ELR (cell line): Measurements from ENCODE around the gene TFCP2L1.

Experiments
- DNase-seq: peaks from one replicate; pipeline ENCODE4 v3.0.0-alpha.2; 2015; ENCODE audit warnings: low read depth

The TFCP2L1 gene

GRCh38 chr2:121196132-121196848 is 88.7 kb downstream of the TFCP2L1 start:
- no peak for DNase-seq

DNA sequence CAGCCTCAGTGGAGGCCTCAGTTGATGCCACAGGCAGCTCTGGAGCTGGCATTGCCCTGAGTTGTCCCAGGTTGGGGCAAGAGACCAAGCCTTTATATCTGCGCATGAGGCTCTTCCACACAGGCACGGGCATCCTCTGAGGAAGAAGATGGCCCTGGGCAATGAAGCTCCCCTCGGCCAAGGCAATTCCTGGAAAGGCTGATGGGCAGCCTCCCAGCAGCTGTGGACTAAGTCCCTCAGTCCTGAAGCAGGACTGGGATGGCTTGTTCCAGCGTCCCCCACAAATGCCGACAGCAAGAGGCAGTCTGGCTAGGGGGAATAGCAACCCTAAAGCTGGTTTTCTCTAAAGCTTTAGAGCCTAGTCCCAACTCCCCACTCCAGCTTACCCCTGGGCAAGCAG is 90.0 kb downstream of the TFCP2L1 start:
- DNase-seq, result no peak

DNA sequence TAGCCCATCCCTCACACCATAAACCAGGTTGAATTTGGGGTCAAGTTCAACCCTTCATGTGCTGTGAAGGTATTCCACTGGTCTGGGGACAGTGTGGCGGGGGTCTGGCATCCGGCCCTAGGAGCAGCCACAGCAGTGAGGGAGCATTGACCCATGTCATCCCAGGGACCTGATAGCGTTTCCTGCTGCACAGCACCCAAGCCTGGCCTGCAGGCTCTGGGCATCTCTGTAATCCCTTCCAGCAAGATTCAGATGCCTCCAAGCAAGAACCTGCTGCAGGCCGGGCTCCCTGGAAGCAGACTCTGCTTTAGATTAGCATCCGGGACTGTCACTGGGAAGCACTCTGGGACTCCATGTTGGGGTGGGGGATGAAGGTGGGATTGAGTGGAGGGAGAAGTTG is 90.4 kb downstream of the TFCP2L1 start:
- no peak for DNase-seq

DNA sequence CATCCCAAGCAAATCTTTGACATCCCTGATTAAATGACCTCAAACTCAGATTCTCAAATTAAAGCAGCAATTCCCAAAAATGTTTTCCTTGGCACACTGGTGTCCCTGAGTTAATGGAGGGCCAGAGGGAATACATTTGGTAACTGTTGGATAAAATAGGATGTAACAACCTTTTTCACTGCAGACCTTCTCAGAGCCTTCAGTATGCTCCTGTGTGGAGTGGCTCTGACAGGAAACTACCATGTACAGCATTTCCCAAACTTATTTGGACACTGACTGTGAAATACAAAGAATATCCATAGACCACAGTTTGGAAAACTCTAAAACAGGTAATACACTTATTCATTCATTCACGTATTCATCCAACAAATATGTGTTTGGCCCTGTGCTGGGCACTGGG is 91.8 kb downstream of the TFCP2L1 start:
- no peak for DNase-seq

GRCh38 chr2:121192576-121192975 is 92.4 kb downstream of the TFCP2L1 start:
- DNase-seq, result no peak

- DNase-seq, result no peak
Observed at GRCh38 chr2:121191191-121192170, 93.5 kb downstream of the TFCP2L1 start.

DNA sequence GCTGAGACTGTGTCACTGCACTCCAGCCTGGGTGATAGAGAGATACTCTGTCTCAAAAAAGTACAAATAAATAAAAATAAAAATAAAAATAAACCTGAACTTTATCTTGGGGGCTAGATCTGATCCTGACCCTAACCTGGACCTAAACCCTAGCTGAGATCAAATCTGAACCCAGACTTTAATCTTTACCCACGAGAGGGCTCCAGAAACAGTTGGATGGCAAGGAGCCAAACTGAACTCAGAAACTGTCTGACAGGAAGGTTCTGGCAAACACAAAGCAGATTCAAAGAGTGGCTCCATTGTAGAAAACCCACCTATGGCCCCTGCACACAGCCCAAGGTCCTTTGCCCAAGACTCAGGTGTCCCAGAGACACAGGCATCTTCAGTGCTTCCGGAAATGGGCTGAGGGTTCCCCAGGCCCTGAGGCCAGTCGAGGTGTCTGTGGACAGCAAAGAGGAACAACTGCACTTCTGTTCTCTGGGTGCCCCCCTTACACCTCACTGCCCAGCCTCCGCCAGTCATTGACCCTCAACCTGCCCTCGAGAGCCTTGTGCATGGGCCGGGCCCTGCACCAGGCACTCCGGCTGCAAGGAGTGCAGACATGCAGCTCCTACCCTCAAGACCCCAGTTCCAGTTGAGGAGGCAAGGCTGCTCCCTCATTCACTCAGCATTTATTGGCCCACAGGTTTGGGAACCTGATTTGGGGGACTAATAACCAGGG is 95.2 kb downstream of the TFCP2L1 start:
- DNase-seq, result no peak

DNA sequence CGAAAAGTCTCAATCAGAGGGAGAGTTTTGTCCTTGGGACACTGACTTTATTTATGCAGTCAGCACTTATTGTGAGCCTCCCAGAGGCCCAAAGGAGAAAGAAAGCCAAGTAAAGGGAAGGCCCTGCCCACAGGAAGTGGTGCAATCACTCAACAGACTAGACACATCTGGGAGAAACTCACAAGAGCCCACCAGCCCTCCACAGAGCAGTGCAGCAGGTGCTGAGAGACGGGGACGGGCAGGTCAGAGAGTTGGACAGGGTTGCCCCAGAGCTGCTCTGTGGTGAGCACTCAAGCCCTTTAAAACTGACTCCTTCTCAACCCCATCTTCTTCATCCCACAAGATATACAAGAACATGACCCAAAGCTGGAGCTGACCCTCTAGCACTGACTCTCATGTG is 96.0 kb downstream of the TFCP2L1 start:
- DNase-seq, result no peak

DNA sequence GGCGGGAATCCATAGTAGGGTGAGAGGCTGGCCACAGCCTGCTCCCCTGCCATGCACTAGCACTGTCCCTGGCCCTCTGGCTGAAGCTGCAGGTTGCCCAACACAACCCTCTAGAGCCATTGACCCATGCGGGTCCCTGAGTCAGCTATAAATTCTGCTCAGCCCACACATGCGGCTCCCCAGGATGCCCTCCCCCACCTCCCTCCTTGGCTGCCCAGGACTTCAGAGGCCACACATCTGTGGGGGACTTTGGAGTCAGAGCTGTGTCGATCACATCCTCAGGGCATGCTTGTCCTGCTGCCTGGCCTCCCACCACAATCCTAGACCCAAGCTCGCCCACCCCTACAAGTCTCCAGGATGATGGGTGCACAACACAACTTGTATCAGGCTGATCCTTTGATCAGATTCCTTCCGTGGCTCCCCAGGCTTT is 97.0 kb downstream of the TFCP2L1 start:
- DNase-seq, result no peak

DNA sequence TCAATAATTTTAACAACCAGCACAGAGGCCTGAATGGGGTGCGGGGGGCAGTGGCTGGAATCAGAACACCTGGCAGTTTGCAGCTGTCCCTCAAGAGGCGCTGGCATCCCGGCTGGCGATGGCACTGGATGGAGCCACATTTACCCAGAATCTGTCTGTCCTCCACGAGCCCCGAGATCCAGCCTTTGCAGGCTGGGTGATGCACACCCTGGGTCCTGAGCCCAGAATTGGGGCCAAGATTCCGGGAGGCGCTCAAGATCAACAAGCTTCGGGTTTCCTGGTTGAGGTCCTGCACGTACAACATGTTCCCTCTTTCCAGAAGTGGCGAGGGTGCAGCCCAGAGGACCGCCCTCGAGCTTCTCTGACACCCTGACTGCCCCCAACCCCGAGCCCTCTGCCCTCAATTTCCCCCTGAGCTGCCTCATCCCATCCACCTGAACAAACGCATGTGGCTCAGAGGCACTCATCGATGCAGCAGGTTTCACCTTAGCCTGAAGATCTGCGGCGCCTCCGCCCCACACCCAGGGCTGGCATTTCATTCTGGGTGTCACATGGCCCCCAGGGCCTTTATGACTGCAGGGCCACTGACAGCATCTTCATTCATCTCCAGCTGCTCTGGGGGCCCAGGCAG is 97.5 kb downstream of the TFCP2L1 start:
- DNase-seq, result no peak

GRCh38 chr2:121186261-121186660 is 98.7 kb downstream of the TFCP2L1 start:
- DNase-seq, result no peak

DNA sequence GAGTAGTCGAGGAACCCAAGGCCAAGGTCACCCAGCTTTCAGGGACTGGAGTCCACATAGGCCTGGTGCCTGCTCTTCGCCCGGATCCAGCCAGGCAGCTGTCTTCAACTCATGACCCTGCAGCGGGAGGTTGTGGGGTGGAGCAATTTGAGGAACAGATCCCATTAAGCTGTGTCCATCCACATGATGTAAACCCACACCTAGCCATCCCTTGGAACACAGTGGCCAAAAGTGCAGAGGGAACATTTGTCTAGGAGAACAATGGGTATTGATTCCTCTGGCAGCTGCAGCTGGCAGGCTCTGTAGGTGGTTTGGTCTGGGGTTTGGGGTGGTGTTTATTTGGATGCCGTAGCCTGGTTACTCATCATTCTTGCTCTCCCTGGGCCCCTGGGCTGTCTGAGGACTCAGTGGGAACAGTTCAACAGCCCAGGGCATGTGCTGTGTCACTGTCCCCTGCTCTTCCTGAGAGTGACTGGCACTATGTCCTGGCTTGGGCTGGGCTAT is 99.4 kb downstream of the TFCP2L1 start:
- no peak for DNase-seq

- no peak for DNase-seq
Observed at GRCh38 chr2:121185111-121185510, 99.9 kb downstream of the TFCP2L1 start.

DNA sequence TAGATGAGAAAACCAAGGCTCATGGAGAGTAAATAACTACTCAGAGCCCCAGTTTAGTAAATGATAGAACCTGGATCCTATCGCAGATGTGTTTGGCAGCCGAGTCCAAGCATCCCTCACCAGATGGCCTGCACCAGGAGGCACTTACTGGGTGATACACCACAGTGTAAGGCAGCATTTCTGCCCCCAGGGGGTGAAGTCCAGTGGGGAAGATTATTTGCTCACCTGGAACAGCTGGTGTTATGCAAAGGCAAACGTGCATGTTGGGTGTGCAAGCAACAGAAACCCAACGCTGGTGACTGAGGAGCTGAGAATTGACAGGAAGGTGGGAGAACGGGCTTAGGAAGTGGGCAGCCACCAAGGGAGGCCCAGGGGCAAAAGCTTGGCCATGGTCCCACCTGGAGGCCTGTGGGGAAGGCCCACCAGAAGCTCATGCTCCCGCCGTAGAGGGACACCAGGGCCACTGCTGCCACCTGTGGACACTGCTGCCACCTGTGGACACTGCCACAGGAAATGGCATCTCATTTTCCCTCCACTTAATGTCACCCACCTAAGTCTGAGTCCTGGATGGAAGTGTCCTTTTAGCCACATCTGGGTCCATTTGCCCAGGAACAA is 100.6 kb downstream of the TFCP2L1 start:
- DNase-seq, result no peak

- no peak for DNase-seq
Observed at GRCh38 chr2:121182520-121182919, 102.5 kb downstream of the TFCP2L1 start.

DNA sequence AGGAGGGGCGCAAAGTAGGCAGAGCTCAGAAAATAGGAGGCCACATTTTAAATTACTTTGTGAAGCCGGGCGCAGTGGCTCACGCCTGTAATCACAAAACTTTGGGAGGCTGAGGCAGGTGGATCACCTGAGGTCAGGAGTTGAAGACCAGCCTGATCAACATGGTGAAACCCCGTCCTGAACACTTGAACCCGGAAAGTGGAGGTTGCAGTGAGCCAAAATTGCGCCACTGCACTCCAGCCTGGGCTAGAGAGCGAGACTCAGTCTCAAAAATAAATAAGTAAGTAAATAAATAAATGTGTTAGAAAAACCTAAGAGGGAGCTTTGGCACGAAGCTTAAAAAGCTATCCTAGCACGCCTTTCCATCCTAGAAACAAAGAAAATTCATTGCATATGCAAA is 105.5 kb downstream of the TFCP2L1 start:
- DNase-seq, result no peak

- DNase-seq, result no peak
Observed at GRCh38 chr2:121178730-121179129, 106.3 kb downstream of the TFCP2L1 start.

DNA sequence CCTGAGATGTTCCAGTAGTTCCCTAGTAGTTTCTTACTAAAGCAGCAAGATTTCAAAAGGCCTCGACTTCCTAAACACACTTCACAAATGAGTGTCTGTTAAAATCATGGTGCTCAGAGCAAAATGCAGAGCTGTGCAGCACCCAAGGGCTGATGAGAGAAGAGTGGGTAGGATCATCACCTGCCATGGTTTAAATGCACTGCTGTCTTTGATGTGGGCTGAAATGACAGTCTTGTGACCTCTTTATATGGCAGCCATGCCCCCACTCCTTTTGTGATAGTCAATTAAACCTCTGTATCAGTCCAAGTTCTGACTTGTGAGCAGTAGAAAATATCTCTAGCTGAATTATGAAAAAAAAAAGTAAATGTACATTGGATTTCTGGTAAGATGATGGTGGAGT is 107.1 kb downstream of the TFCP2L1 start:
- DNase-seq, result no peak

DNA sequence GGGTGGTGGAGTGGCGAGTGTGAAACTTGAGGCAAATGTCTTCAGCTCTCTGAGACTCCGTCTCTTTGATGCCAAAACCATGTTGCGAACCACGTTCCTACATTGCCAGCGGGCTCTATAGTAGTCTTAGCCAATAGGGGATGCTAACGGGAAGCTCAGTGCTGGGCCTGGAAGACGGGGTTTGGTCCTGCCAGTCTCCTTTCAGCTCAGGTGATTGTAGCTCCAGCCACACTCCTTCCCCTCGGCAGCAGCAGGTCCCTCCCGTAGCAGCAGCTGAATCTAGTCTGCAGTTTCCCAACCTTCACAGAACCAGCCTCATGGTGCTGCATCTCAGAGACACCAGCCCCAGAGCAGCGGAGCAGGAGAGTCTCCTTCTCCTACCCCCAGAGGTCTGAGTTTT is 109.7 kb downstream of the TFCP2L1 start:
- DNase-seq, result no peak

GRCh38 chr2:121173806-121174205 is 111.2 kb downstream of the TFCP2L1 start:
- no peak for DNase-seq

- no peak for DNase-seq
Observed at GRCh38 chr2:121173112-121173511, 111.9 kb downstream of the TFCP2L1 start.
